Caco-2 (cell line): ENCODE data around the gene DPEP2. TPM values are rescaled to one million over a fixed set of nuclear protein-coding genes. Genes with fewer than 3 reads are reported as not detected.

Source experiments
- BruUV-seq: library from RNA; stranded (reverse); fragments of 400-500 nt; replicated peaks from 2 replicates; lab custom pipeline; 2021; lab: Mats Ljungman, UMichigan
- CTCF ChIA-PET: fragments of 300-600 bp; sonication (Branson Sonifier 250); formaldehyde crosslinking; loops from one replicate; lab custom pipeline; 2022; ENCODE audit warnings: antibody characterized with exemption; lab: Charles Lee
- POLR2A ChIA-PET: fragments of 300-600 bp; sonication (Branson Sonifier 250); formaldehyde crosslinking; loops from one replicate; lab custom pipeline; 2022; ENCODE audit warnings: antibody characterized with exemption; lab: Charles Lee
- DNase-seq, 2 experiments: peaks; one replicate each; pipeline versions ENCODE4 v3.0.0 to v3.0.0-alpha.2; 2020 to 2022
- H3K27me3 ChIP-seq: replicated peaks from 2 replicates; pipeline ENCODE4 v1.6.0; 2011; ENCODE audit warnings: low read length; ENCODE audit not compliant: control insufficient read depth, insufficient read depth
- H3K36me3 ChIP-seq: 2 replicates; pipeline ENCODE4 v1.5.1; 2011; ENCODE audit warnings: low read length; ENCODE audit not compliant: control insufficient read depth, insufficient read depth
- H3K4me1 ChIP-seq: fragments of 250-450 bp; sonication (Bioruptor Pico); 2 replicates; pipeline ENCODE4 v1.5.1; 2020; ENCODE audit warnings: mild to moderate bottlenecking
- H3K4me3 ChIP-seq: 2 replicates; pipeline ENCODE4 v1.5.1; 2011; ENCODE audit warnings: low read depth, mild to moderate bottlenecking, control low read depth, low read length
- H3K9me3 ChIP-seq: fragments of 250-450 bp; sonication (Bioruptor Pico); 2 replicates; pipeline ENCODE4 v1.5.1; 2020; ENCODE audit warnings: mild to moderate bottlenecking, moderate library complexity
- H3K27ac Mint-ChIP-seq: one replicate; pipeline ENCODE4 v1.8.0; 2022; ENCODE audit warnings: mixed read lengths; ENCODE audit not compliant: unreplicated experiment
- H3K27me3 Mint-ChIP-seq: one replicate; pipeline ENCODE4 v1.8.0; 2022; ENCODE audit warnings: mixed read lengths; ENCODE audit not compliant: insufficient read depth, unreplicated experiment
- H3K36me3 Mint-ChIP-seq: one replicate; pipeline ENCODE4 v1.8.0; 2022; ENCODE audit warnings: mild to moderate bottlenecking, mixed read lengths; ENCODE audit not compliant: insufficient read depth, unreplicated experiment
- H3K4me1 Mint-ChIP-seq: one replicate; pipeline ENCODE4 v1.8.0; 2022; ENCODE audit warnings: low read depth, mixed read lengths; ENCODE audit not compliant: unreplicated experiment
- H3K4me3 Mint-ChIP-seq: one replicate; pipeline ENCODE4 v1.8.0; 2022; ENCODE audit warnings: mild to moderate bottlenecking, moderate library complexity, mixed read lengths; ENCODE audit not compliant: unreplicated experiment
- H3K9me3 Mint-ChIP-seq: one replicate; pipeline ENCODE4 v1.8.0; 2022; ENCODE audit warnings: mixed read lengths; ENCODE audit not compliant: unreplicated experiment
- intact Hi-C: fragments of 100-400 bp; cut with micrococcal nuclease; formaldehyde crosslinking; loops from one replicate; pipeline ENCODE4 v1.10.0; 2022; ENCODE audit not compliant: unreplicated experiment
- total RNA-seq: library from RNA; stranded (reverse); gene quantifications from 2 replicates; pipeline ENCODE4 v1.2.3, GENCODE V29; 2022
- TF ChIP-seq, protein P1 (sequence below), 2 experiments: fragments of 200-600 bp in 1 of 2; IDR thresholded peaks; 1 replicate in 1 of 2; 2 replicates in 1 of 2; pipeline versions ENCODE4 v1.5.1 to v1.8.0; 2011 to 2022; ENCODE audit warnings: antibody characterized with exemption in 1 of 2, control low read depth in 1 of 2, inconsistent platforms in 1 of 2, low read depth in 1 of 2, low read length in 1 of 2, mild to moderate bottlenecking in 1 of 2, moderate library complexity in 1 of 2; ENCODE audit not compliant: insufficient read depth in 1 of 2, severe bottlenecking in 1 of 2, unreplicated experiment in 1 of 2

DPEP2 gene
- total RNA-seq, 1 experiment from 2014 or later = not detected

DNA sequence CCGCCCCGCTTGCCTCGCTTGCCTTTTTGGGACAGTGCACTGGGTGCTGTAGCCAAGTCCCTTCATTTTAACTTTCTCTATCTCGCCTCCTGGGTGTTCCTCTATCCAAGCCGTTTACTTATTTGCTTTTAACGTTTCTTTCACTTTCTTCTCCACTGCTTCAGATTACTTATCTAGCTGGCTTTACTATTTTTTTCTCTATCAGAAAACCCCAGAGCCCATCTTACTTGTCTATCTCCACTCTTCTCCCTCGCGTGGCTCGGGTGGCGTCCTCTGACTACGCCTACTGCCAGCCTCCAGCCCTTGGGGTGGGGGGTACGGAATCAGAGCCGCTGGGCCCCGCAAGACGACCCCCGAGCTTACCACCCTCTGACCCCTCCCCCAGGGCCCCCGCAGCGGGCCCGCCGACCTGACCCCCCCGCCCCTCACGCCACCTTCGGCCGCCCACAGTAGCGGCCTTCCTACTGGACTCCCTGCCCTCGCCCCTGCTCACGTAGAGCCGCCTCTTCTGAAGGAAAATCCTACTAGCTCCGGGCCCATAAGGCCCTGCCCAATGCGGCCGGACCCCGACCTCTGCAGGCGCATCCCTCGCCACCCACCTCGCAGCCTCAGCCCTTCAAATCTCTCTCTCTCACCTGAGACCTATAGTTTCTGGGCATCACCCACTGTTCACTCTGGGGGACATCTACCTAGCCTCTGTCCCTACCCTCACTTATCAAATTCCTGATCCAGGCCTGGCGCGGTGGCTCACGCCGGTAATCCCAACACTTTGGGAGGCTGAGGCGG, 29.8 kb downstream of the DPEP2 start:
- Histone ChIP-seq H3K4me1 (peaks cover 29% of the 10 kb centered on the region), H3K36me3 (peaks cover 3% of the 10 kb centered on the region), H3K9me3 (no peaks in the 10 kb centered on the region), H3K27me3 (no peaks in the 10 kb centered on the region), H3K4me3 (peak overlapping the region; percentile 66)
- Mint-ChIP-seq H3K4me3 (peak overlapping the region; percentile 89), H3K4me1 (peaks cover 35% of the 10 kb centered on the region), H3K9me3 (no peaks in the 10 kb centered on the region), H3K36me3 (peaks cover 33% of the 10 kb centered on the region), H3K27ac (peak overlapping the region; percentile 93), H3K27me3 (no peaks in the 10 kb centered on the region)
- TF ChIP-seq, protein P1, sequence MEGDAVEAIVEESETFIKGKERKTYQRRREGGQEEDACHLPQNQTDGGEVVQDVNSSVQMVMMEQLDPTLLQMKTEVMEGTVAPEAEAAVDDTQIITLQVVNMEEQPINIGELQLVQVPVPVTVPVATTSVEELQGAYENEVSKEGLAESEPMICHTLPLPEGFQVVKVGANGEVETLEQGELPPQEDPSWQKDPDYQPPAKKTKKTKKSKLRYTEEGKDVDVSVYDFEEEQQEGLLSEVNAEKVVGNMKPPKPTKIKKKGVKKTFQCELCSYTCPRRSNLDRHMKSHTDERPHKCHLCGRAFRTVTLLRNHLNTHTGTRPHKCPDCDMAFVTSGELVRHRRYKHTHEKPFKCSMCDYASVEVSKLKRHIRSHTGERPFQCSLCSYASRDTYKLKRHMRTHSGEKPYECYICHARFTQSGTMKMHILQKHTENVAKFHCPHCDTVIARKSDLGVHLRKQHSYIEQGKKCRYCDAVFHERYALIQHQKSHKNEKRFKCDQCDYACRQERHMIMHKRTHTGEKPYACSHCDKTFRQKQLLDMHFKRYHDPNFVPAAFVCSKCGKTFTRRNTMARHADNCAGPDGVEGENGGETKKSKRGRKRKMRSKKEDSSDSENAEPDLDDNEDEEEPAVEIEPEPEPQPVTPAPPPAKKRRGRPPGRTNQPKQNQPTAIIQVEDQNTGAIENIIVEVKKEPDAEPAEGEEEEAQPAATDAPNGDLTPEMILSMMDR (IDR thresholded peaks at IDR 0.05; ENCODE audit: insufficient read depth in 1 of 2, low read depth in 1 of 2, low read length in 1 of 2, severe bottlenecking in 1 of 2, unreplicated experiment in 1 of 2) = no peak
- ChIA-PET CTCF (interaction anchor here (0.6 kb wide), 1 partner anchor 259 kb away, joined by 3 read pairs; no protein-coding TSS in a partner anchor), POLR2A (no interaction called here)
- DNase-seq = no peak
- BruUV-seq = no TSS peak
- intact Hi-C loops = no loop called here

DNA sequence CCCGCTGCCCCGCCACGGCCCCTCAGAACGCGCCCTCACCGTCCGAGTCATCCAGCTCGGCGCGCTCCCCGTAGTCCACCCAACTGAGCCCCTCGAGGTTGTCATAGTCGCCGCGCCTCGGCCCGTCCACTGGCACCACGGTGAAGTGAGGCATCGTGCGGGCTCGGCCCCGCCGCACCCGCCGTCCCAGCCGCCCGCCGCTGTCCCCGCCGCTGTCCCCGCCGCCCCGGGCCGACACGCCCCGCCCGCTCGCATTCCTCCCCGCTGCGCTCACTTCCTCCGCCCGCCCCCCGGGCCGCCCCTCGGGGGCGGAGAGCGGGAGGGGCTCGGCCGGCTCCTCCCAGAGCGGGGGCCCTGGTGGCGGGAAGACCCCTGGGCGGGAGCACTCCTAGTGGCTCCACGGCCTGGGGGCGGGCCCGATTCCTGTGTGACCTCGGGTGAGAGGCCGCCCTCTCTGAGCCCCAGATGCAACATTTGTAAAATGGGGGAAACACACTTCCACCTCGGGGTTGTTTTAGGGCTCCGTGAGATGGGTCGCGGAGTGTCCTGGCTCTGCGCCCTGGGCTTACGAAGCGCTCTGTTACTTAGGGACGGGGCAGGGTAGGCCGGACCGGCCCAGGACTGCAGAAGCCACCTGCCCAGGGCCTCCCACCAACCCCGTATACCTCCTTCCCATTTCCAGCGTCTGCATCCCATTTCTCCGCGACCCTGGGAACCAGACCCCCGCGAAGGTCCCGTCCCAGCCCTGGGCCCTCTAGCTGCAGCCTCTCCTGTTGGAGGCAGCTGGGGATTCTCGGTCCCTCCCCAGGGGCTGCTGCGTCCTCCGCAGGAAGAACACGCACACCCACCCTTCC, 30.7 kb downstream of the DPEP2 start, which contains the start of gene SLC12A4:
SLC12A4 (minus strand) TSS at position 238 of the 854 bp plus-strand sequence; CDS start at position 154, 84 bp downstream.
- TSS peak; percentile 41 for BruUV-seq
- CTCF ChIA-PET = no interaction called here
- H3K4me1 ChIP-seq = peaks cover 29% of the 10 kb centered on the region

More for the DNA sequence above, 30.7 kb downstream of the DPEP2 start, which contains the start of gene SLC12A4:
- no peaks in the 10 kb centered on the region for H3K27me3 Mint-ChIP-seq
- H3K4me3 ChIP-seq = peak within 1 kb of the TSS; percentile 66
- peak within 1 kb of the TSS; percentile 93 for H3K27ac Mint-ChIP-seq
- no peaks in the 10 kb centered on the region for H3K9me3 Mint-ChIP-seq
- peaks cover 3% of the 10 kb centered on the region for H3K36me3 ChIP-seq
- peak; percentile 90 to 94 for DNase-seq
- POLR2A ChIA-PET = interaction anchor here (0.7 kb wide), 1 partner anchor 269 kb away, joined by 3 read pairs; no protein-coding TSS in a partner anchor
- H3K4me1 Mint-ChIP-seq = peaks cover 35% of the 10 kb centered on the region
- peak within 1 kb of the TSS; percentile 89 for H3K4me3 Mint-ChIP-seq
- peaks cover 33% of the 10 kb centered on the region for H3K36me3 Mint-ChIP-seq
- no peaks in the 10 kb centered on the region for H3K9me3 ChIP-seq
- intact Hi-C loops = loop anchor here (1.0 kb wide), 1 partner anchor 33 kb away; no protein-coding TSS in a partner anchor
- TF ChIP-seq, protein P1 (IDR thresholded peaks at IDR 0.05; ENCODE audit: insufficient read depth in 1 of 2, low read depth in 1 of 2, low read length in 1 of 2, severe bottlenecking in 1 of 2, unreplicated experiment in 1 of 2) = no peak
- H3K27me3 ChIP-seq = no peaks in the 10 kb centered on the region
